Natural killer cell treated with Interleukin-12 subunit alpha and Interleukin-12 subunit beta and Interleukin-15 and Interleukin-18, amount 100 ng/mL, for 72 hours (primary cell): ENCODE measurements around the gene PPP2R5A. TPM values are rescaled to one million over a fixed set of nuclear protein-coding genes. Genes with fewer than 3 reads are reported as not detected.

Source experiments
- ATAC-seq, 2 donors: fragments of 150-1000 bp; cut with Tn5 transposase in 1 of 2; sonication (Bioruptor Pico), chemical (Tn5 transposase) in 1 of 2; 2 replicates each; pipeline ENCODE4 v1.10.0; 2021
- DNase-seq: peaks from one replicate; pipeline ENCODE4 v3.0.0; 2022; ENCODE audit warnings: low spot score
- H3K27ac Mint-ChIP-seq, 2 donors: 1 replicate in 1 of 2; 2 replicates in 1 of 2; pipeline ENCODE4 v1.8.0; 2022; ENCODE audit warnings: mixed read lengths in 2 of 2, mild to moderate bottlenecking in 1 of 2, moderate library complexity in 1 of 2
- H3K27me3 Mint-ChIP-seq, 2 donors: 1 replicate in 1 of 2; 2 replicates in 1 of 2; pipeline ENCODE4 v1.8.0; 2022; ENCODE audit warnings: mixed read lengths in 2 of 2
- H3K36me3 Mint-ChIP-seq: one replicate; pipeline ENCODE4 v1.8.0; 2022; ENCODE audit warnings: mixed read lengths
- H3K4me1 Mint-ChIP-seq, 2 donors: 1 replicate in 1 of 2; 2 replicates in 1 of 2; pipeline ENCODE4 v1.8.0; 2022; ENCODE audit warnings: low read depth in 2 of 2, mixed read lengths in 2 of 2, mild to moderate bottlenecking in 1 of 2
- H3K4me3 Mint-ChIP-seq: one replicate; pipeline ENCODE4 v1.8.0; 2022; ENCODE audit warnings: mixed read lengths
- H3K9me3 Mint-ChIP-seq: 2 replicates; pipeline ENCODE4 v1.8.0; 2022; ENCODE audit warnings: mixed read lengths
- total RNA-seq, 2 donors: library from RNA; stranded (reverse); gene quantifications; one replicate each; pipeline ENCODE4 v1.2.3, GENCODE V29; 2022

The PPP2R5A gene
- total RNA-seq, 2 donors from 2014 or later: 32.7 to 37.6 TPM

DNA sequence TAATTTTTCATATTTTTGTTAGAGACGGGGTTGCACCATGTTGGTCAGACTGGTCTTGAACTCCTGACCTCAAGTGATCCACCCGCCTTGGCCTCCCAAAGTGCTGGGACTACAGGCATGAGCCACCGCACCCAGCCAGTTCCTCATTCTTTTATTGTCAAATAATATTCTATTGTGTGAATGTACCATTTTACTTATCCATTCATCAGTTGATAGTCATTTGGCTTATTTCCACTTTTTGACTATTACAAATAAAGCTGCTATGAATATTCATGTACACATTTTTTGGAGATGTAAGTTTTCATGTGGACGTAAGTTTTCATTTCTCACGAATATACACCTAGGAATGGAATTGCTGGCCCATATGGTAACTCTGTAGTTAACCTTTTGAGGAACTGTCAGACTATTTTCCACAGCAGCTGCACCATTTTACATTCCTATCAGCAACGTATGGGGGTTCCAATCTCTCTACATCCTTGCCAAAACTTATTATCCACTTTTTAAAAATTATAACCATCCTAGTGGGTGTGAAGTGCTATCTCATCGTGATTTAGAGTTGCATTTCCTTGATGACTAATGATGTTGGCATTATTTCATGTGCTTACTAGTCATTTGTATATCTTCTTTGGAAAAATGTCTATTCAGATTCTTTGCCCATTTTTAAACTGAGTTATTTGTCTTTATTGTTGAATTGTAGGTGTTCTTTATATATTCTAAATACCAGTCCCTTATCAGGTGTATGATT, 116.8 kb downstream of the PPP2R5A start:
- DNase-seq (no peak), ATAC-seq (no peak)
- Mint-ChIP-seq H3K27ac (no peak overlapping the region), H3K4me1 (peaks cover 0 to 10% of the 10 kb centered on the region in 2 donors), H3K36me3 (peaks cover 17% of the 10 kb centered on the region), H3K27me3 (no peaks in the 10 kb centered on the region), H3K9me3 (peaks cover 2% of the 10 kb centered on the region), H3K4me3 (no peak overlapping the region)

DNA sequence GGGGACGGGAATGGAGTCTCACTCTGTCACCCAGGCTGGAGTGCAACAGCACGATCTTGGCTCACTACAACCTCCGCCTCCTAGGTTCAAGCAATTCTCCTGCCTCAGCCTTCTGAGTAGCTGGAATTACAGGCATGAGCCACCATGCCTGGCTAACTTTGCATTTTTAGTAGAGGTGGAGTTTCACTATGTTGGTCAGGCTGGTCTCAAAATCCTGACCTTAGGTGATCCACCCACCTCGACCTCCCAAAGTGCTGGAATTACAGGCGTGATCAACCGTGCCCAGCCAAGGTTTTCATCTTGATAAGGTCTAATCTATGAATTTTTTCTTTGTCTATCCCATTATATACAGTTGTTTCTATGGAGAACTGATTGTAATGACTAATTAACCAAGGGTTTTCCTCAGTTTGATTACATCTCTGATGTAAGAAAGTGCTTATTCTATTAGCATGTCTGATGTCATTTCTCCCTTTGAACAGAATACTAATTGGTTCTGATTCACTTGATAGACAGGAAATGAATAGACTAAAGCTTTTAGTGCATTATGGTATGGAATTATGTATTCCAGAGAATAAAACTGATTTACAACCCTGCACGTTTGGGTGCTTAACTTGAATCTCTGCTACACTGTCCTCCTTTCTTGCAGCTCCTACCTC, 117.6 kb downstream of the PPP2R5A start:
- Mint-ChIP-seq H3K36me3 (peaks cover 9% of the 10 kb centered on the region), H3K4me3 (no peak overlapping the region), H3K27me3 (no peaks in the 10 kb centered on the region), H3K4me1 (peaks cover 0 to 10% of the 10 kb centered on the region in 2 donors), H3K27ac (no peak overlapping the region), H3K9me3 (no peaks in the 10 kb centered on the region)
- ATAC-seq (no peak), DNase-seq (no peak)

DNA sequence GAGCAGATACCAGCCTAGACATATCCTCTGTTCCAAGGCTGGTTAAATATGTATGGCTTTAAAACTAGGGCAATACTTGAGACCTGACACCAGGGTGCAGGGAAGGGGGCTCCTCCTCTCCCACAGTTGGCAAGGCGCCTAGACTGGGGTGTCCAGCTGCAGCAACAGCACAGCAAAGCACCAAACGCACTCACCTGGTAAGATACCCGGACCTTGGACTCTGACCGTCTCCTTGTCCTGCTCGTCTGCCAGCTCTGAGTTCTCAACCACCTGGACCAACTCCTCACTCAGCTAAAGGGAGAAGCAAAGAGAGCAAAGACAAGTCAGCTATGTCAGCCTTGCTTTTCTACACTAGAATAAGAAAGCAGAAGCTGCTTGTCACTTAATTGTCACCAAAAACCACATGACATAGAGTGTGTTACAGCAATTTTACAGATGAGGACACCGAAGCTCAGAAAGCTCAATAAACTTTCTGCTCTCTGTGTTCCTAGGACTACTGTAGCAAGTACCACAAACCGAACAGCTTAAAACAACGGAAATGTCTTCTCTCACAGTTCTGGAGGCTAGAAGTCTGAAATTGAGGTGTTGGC, 125.1 kb downstream of the PPP2R5A start:
- Mint-ChIP-seq H3K27ac (no peak overlapping the region), H3K27me3 (no peaks in the 10 kb centered on the region), H3K4me3 (no peak overlapping the region), H3K4me1 (peaks cover 22 to 29% of the 10 kb centered on the region in 2 donors), H3K36me3 (peaks cover 10% of the 10 kb centered on the region), H3K9me3 (no peaks in the 10 kb centered on the region)
- ATAC-seq: no peak
- DNase-seq: no peak

Other genes starting within 250 kb of the PPP2R5A start
- 10 to 100 TPM; 32.9 to 41.8 TPM for gene INTS7, start 249.9 kb upstream of the PPP2R5A start, total RNA-seq
- 10 to 100 TPM; 43.2 to 90.3 TPM for gene DTL, start 249.7 kb upstream of the PPP2R5A start, total RNA-seq
- 10 to 100 TPM; 11.8 to 26.6 TPM for gene PACC1, start 129.5 kb downstream of the PPP2R5A start, total RNA-seq
- gene NENF, start 147.5 kb downstream of the PPP2R5A start, total RNA-seq: 10 to 100 TPM; 18.9 to 31.8 TPM